Activated CD4-positive, alpha-beta T cell treated with anti-CD3 and anti-CD28 coated beads, Interleukin-2, amount 50 U/mL, for 24 hours (primary cell): ENCODE data around the gene BBS9.
"Not testable (repeated sequence)": the region's sequence is repeated elsewhere in the genome, so short reads cannot be mapped to it uniquely, and the experiment has no call there.

Experiments used
- DNase-seq, 2 donors: peaks; one replicate each; pipeline ENCODE4 v3.0.0-alpha.2; 2020; ENCODE audit warnings: low read depth in 1 of 2, low spot score in 1 of 2

The BBS9 gene

GRCh38 chr7:33485747-33486493, 356.6 kb downstream of the BBS9 start:
- DNase-seq = no peak

GRCh38 chr7:33486633-33487032, 357.3 kb downstream of the BBS9 start:
- no peak for DNase-seq

GRCh38 chr7:33487998-33488682, 358.8 kb downstream of the BBS9 start:
- no peak for DNase-seq

GRCh38 chr7:33494474-33494873, 365.1 kb downstream of the BBS9 start:
- DNase-seq = no peak

- no peak for DNase-seq
Measured at GRCh38 chr7:33495207-33495606, 365.8 kb downstream of the BBS9 start.

- no peak for DNase-seq
Measured at GRCh38 chr7:33497051-33497450, 367.7 kb downstream of the BBS9 start.

- no peak for DNase-seq
Measured at GRCh38 chr7:33500703-33501701, 371.6 kb downstream of the BBS9 start.

GRCh38 chr7:33503014-33503413, 373.6 kb downstream of the BBS9 start:
- no peak for DNase-seq

GRCh38 chr7:33503736-33504135, 374.4 kb downstream of the BBS9 start:
- DNase-seq = no peak

GRCh38 chr7:33504266-33504665, 374.9 kb downstream of the BBS9 start:
- no peak for DNase-seq

- DNase-seq = no peak
Measured at GRCh38 chr7:33509206-33509605, 379.8 kb downstream of the BBS9 start.

GRCh38 chr7:33511778-33512177, 382.4 kb downstream of the BBS9 start:
- no peak for DNase-seq

GRCh38 chr7:33516568-33516967, 387.2 kb downstream of the BBS9 start:
- no peak for DNase-seq

- no peak for DNase-seq
Measured at GRCh38 chr7:33517191-33517590, 387.8 kb downstream of the BBS9 start.

- not testable (repeated sequence) for DNase-seq
Measured at GRCh38 chr7:33527008-33527407, 397.6 kb downstream of the BBS9 start.

GRCh38 chr7:33527613-33528012, 398.2 kb downstream of the BBS9 start:
- not testable (repeated sequence) for DNase-seq

- no peak for DNase-seq
Measured at GRCh38 chr7:33529070-33529469, 399.7 kb downstream of the BBS9 start.

GRCh38 chr7:33530664-33531063, 401.3 kb downstream of the BBS9 start:
- no peak for DNase-seq

- DNase-seq = no peak
Measured at GRCh38 chr7:33531888-33532287, 402.5 kb downstream of the BBS9 start.

- DNase-seq = no peak
Measured at GRCh38 chr7:33534833-33535232, 405.5 kb downstream of the BBS9 start.

- DNase-seq = no peak
Measured at GRCh38 chr7:33535989-33536388, 406.6 kb downstream of the BBS9 start.
